Natural killer cell (primary cell): Measurements from ENCODE around the gene TBC1D4. TPM values are rescaled to one million over a fixed set of nuclear protein-coding genes. Genes with fewer than 3 reads are reported as not detected.

Experiments used
- ATAC-seq, 3 donors: fragments of 150-1000 bp in 2 of 3; fragments of 200-7000 bp in 1 of 3; cut with Tn5 transposase; 1 replicate in 1 of 3; 2 replicates in 2 of 3; pipeline ENCODE4 v1.10.0; 2021; ENCODE audit warnings: mild to moderate bottlenecking in 2 of 3, moderate library complexity in 2 of 3
- DNase-seq, 2 donors: peaks; one replicate each; pipeline versions ENCODE4 v3.0.0 to v3.0.0-alpha.2; 2013 to 2021; ENCODE audit warnings: mixed read lengths in 1 of 2
- H3K27ac ChIP-seq: one replicate; pipeline ENCODE4 v1.5.1; 2013; ENCODE audit warnings: mild to moderate bottlenecking, low read length
- H3K27me3 ChIP-seq: one replicate; pipeline ENCODE4 v1.6.1; 2013; ENCODE audit warnings: low read length; ENCODE audit not compliant: control insufficient read depth, insufficient read depth
- H3K36me3 ChIP-seq: one replicate; pipeline ENCODE4 v1.6.1; 2013; ENCODE audit warnings: low read length; ENCODE audit not compliant: control insufficient read depth, insufficient read depth
- H3K4me1 ChIP-seq: one replicate; pipeline ENCODE4 v1.6.1; 2013; ENCODE audit warnings: low read length; ENCODE audit not compliant: control insufficient read depth, insufficient read depth
- H3K4me3 ChIP-seq: one replicate; pipeline ENCODE4 v1.5.1; 2013; ENCODE audit warnings: low read length
- H3K9me3 ChIP-seq: one replicate; pipeline ENCODE4 v1.6.1; 2013; ENCODE audit warnings: low read length; ENCODE audit not compliant: control insufficient read depth, insufficient read depth
- H3K27ac Mint-ChIP-seq, 2 donors: one replicate each; pipeline ENCODE4 v1.8.0; 2022; ENCODE audit warnings: mild to moderate bottlenecking in 2 of 2, mixed read lengths in 2 of 2, moderate library complexity in 1 of 2
- H3K27me3 Mint-ChIP-seq, 2 donors: one replicate each; pipeline ENCODE4 v1.8.0; 2022; ENCODE audit warnings: low read depth in 2 of 2, mixed read lengths in 2 of 2
- H3K36me3 Mint-ChIP-seq: one replicate; pipeline ENCODE4 v1.8.0; 2022; ENCODE audit warnings: mixed read lengths
- H3K4me1 Mint-ChIP-seq, 2 donors: one replicate each; pipeline ENCODE4 v1.8.0; 2022; ENCODE audit warnings: mixed read lengths in 2 of 2
- H3K4me3 Mint-ChIP-seq: one replicate; pipeline ENCODE4 v1.8.0; 2022; ENCODE audit warnings: mild to moderate bottlenecking, moderate library complexity, mixed read lengths
- H3K9me3 Mint-ChIP-seq, 2 donors: one replicate each; pipeline ENCODE4 v1.8.0; 2022; ENCODE audit warnings: mixed read lengths in 2 of 2
- WGBS: methylation state at CpG from one replicate; pipeline ENCODE4 v1.1.7; 2013; ENCODE audit warnings: missing lambda C conversion rate; ENCODE audit not compliant: insufficient coverage; 5-methylcytosine and 5-hydroxymethylcytosine counted together
- intact Hi-C: fragments of 100-400 bp; cut with micrococcal nuclease; formaldehyde crosslinking; loops from one replicate; pipeline ENCODE4 v1.14.2; 2022
- total RNA-seq, 4 donors: library from RNA; stranded (reverse); fragments of 120-200 nt in 1 of 4; gene quantifications; one replicate each; pipeline versions ENCODE4 v1.2.3 to v1.2.4, GENCODE V29; 2013 to 2022
- TF ChIP-seq, protein P1 (sequence below): fragments of 200-600 bp; IDR thresholded peaks from one replicate; pipeline ENCODE4 v1.8.0; 2022; ENCODE audit warnings: antibody characterized with exemption

The TBC1D4 gene
- total RNA-seq, 3 donors from 2014 or later (not counting 1 experiment from before 2014, with no cell fraction given) = 0.54 to 5.1 (median 3.7) TPM

GRCh38 chr13:75480671-75481175 is 1.2 kb downstream of the TBC1D4 start:
- Mint-ChIP-seq H3K27me3 (peaks cover 29 to 44% of the 10 kb centered on the region in 2 donors), H3K36me3 (no peaks in the 10 kb centered on the region), H3K4me3 (peak overlapping the region; percentile 86), H3K9me3 (no peaks in the 10 kb centered on the region), H3K27ac (no peak overlapping the region), H3K4me1 (peaks cover 16% of the 10 kb centered on the region in 2 donors)
- TF ChIP-seq, protein P1, sequence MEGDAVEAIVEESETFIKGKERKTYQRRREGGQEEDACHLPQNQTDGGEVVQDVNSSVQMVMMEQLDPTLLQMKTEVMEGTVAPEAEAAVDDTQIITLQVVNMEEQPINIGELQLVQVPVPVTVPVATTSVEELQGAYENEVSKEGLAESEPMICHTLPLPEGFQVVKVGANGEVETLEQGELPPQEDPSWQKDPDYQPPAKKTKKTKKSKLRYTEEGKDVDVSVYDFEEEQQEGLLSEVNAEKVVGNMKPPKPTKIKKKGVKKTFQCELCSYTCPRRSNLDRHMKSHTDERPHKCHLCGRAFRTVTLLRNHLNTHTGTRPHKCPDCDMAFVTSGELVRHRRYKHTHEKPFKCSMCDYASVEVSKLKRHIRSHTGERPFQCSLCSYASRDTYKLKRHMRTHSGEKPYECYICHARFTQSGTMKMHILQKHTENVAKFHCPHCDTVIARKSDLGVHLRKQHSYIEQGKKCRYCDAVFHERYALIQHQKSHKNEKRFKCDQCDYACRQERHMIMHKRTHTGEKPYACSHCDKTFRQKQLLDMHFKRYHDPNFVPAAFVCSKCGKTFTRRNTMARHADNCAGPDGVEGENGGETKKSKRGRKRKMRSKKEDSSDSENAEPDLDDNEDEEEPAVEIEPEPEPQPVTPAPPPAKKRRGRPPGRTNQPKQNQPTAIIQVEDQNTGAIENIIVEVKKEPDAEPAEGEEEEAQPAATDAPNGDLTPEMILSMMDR = no peak
- Histone ChIP-seq H3K4me3 (peak overlapping the region; percentile 14), H3K4me1 (peaks cover 12% of the 10 kb centered on the region), H3K27ac (no peak overlapping the region), H3K27me3 (peaks cover 16% of the 10 kb centered on the region), H3K36me3 (no peaks in the 10 kb centered on the region), H3K9me3 (no peaks in the 10 kb centered on the region)
- intact Hi-C loops = loop anchor here (5.0 kb wide), 2 partner anchors 67 to 113 kb away; partner anchors contain the start of gene UCHL3
- DNase-seq (peak in 1 of 2 donors; percentile 38), ATAC-seq (no peak)
- 3% methylated on average over 48 of the region's 48 CpGs for WGBS

- no peaks in the 10 kb centered on the region for H3K9me3 ChIP-seq
- DNase-seq = no peak
- intact Hi-C loops = no loop called here
- peak overlapping the region; percentile 53 for H3K4me3 Mint-ChIP-seq
- H3K27ac Mint-ChIP-seq = no peak overlapping the region
- peaks cover 26 to 44% of the 10 kb centered on the region in 2 donors for H3K27me3 Mint-ChIP-seq
- no peak overlapping the region for H3K27ac ChIP-seq
- no peak overlapping the region for H3K4me3 ChIP-seq
- ATAC-seq = no peak
- peaks cover 14 to 16% of the 10 kb centered on the region in 2 donors for H3K4me1 Mint-ChIP-seq
- 73% methylated on average over 5 of the region's 5 CpGs for WGBS
- H3K9me3 Mint-ChIP-seq = no peaks in the 10 kb centered on the region
- no peaks in the 10 kb centered on the region for H3K36me3 Mint-ChIP-seq
- peaks cover 16% of the 10 kb centered on the region for H3K27me3 ChIP-seq
- H3K36me3 ChIP-seq = no peaks in the 10 kb centered on the region
- TF ChIP-seq, protein P1 = no peak
- peaks cover 12% of the 10 kb centered on the region for H3K4me1 ChIP-seq
These were observed 2.7 kb downstream of the TBC1D4 start for GRCh38 chr13:75479102-75479740.

- Mint-ChIP-seq H3K27ac (no peak overlapping the region), H3K4me3 (no peak overlapping the region), H3K27me3 (peaks cover 26 to 44% of the 10 kb centered on the region in 2 donors), H3K4me1 (peaks cover 14 to 16% of the 10 kb centered on the region in 2 donors), H3K36me3 (no peaks in the 10 kb centered on the region), H3K9me3 (no peaks in the 10 kb centered on the region)
- intact Hi-C loops = no loop called here
- H3K27ac ChIP-seq = no peak overlapping the region
- DNase-seq = no peak
- peaks cover 12% of the 10 kb centered on the region for H3K4me1 ChIP-seq
- H3K27me3 ChIP-seq = peaks cover 16% of the 10 kb centered on the region
- H3K36me3 ChIP-seq = no peaks in the 10 kb centered on the region
- 98% methylated on average over 4 of the region's 4 CpGs for WGBS
- no peak overlapping the region for H3K4me3 ChIP-seq
- ATAC-seq = no peak
- TF ChIP-seq, protein P1 = no peak
- H3K9me3 ChIP-seq = no peaks in the 10 kb centered on the region
These were observed 3.3 kb downstream of the TBC1D4 start for GRCh38 chr13:75478659-75479058.
